Fibroblast of skin of scalp (primary cell): ENCODE measurements around the gene CD79A.

Experiments used
- DNase-seq: peaks from one replicate; pipeline ENCODE4 v3.0.0-alpha.2; 2013

Gene CD79A

DNA sequence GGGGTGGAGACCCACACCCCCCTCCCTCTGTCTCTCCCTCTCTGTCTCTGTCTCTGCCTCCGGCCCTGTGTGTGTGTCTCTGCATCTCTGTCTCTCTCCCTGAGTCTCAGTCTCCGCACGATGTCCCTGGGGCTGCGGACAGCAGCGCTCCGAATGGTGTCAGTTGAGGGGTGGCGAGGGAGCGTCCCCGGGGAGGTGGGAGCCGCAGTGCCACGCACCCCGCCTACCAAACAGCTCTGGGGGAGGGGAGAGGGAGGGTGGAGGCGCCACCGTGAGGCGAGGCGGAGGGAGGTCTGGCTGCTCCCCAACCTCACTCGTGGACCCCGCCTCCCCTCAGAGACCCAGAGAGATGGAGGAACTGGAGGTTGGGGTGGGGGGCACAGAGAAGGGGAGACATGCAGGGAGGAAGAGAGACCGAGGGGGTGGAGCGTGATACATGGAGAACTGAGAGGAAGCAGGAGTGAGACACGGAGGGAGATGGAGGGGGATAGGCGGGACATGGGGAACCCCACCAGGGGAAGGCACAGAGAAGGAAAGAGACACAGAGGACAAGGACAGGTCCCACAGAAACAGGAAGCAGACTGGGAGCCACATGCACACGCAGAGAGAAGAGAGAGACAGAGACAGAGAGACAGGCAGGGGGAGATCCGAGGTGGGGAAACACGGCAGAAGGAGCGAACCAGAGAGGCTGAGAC, 44.0 kb downstream of the CD79A start:
- DNase-seq = no peak

DNA sequence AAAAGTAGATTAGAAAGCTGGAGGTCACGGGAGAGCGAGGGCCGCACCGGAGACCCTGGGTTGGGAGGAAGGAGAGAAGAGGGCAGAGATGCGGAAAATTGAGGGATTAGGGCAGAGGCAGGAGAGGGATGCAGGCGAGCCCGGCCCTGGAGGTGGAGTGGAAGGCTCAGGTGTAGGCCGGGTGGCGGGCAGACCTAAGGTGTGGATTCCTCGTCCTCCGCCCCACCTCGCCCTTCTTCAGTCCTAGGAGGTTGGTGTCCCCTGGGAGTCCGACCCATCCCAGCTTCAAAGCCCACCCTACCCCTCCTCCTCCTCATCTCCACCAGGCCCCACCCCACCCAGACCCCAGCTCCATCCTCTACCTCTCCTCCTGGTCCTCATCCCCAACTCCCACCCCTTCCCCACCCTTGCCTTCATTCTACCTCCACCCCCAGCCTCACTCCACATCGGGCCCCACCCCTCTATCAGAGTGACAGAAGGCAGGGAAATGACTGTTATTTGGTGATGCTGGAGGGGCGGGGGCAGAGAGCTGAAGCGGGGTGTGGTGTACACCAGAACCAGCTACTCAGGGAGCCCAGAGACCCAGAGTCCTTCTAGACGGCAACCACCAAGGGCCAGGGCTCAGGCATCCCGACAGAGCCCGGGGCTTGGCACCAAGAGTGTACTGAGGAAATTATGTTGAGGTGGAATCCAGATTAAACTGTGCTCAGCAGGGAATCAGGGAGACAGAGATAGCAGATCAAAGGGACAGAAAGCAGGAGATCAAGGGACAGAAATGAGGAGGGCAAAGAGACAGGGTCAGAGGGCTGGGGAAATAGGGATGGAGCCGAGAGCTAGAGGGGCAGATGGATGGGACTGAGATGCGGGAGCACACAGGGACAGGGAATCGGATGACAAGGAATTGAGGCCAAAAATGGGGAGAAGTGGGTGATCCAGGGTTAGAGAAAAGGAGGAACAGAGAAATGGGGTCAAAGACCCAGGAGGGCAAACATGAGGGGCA, 44.8 kb downstream of the CD79A start:
- DNase-seq = no peak

DNA sequence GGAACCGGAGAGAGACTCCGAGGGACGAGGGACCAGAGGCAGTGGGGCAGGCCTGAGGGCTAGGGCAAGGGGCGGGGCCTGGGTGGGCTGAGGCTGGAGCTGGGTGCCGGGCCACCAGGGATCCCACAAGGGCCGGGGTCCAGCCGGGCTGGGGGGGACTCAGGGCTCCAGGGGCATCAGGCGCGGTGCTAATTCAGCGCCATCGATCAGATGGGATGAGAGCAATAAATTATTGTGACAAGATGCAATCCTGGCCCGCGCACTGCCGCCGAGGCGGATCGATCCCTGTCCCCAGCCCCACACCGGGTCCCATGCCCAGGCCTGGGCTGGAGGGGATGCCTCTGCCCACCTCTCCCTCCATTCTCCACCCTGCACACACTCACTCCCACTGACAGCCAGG, 45.5 kb downstream of the CD79A start:
- DNase-seq = no peak

DNA sequence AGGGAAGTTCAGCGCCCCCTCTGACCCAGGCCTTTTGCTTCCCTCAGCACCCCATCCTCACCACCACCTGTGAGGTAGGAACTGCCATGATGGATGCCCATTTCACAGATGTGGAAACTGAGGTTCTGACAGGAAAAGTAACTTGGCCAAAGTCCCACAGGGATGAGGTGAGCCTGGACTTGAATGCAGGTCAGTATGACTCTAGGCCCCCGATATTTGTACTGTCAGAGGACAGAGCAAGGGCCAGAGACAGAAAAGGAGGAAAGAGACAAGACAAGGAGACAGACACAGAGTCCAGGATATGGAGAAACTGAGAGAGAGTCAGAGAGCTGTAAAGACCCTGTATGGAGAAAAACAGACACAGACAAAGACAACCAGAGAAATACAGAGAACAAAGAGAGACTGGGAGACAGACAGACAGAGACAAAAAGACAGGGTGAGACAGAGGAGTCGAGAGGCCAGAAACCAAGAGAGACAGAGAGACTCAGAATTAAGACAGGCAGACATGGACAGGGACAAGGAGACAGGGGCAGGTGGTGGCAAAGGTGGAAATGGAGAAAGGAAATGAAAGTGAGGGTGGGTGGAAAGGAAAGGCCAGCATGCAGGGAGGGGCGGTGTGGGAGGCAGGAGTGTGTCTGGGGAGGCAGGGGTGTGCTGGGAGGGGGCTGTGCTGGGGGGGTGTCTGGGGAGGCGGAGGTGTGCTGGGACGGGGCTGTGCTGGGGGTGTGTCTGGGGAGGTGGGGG, 46.1 kb downstream of the CD79A start:
- no peak for DNase-seq

DNA sequence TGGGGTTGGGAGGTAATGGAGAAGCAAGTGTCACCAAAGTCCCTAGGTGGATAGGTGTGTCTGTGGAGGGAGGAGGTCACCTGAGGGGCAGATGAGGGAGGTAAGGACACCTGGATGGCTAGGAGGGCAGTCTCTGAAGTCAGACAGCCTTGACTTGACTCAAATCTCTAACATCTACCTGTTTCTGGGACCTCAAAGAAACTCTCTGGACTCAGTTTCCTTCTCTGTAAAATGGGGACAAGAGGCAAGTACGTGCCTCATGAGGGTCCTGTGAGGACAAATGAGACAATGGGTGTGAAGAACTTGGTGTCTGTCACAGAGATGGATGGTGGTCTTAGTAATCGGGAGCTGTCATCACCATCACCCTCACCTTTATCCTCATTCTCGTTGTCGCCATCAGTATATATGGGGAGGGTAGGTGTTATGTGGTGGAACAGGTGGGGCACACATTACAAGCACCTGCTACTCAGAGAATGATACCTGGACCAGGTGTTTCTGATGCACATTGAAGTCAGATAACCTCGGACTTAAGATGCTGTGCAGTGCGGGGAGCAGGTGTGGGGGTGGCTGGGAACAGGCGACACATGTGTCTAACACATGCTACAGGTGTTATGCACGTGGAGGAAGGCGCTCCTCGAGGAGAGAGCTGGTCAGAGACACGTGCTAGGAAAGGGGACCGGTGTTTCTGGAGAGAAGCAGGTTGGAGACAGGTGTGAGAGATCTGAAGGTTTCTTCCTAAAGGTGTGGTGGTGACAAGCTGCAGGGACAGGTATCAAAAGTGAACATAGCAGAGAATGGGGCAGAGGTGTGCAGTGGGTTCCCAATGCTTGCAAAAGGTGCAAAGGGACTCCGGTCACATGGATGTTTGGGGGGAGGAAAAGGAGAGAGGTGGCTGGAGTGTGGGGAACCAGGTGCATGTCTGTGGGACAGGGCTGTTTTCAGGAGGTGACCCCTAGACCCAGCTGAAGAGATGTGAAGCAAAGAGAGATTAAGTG, 47.4 kb downstream of the CD79A start:
- no peak for DNase-seq

DNA sequence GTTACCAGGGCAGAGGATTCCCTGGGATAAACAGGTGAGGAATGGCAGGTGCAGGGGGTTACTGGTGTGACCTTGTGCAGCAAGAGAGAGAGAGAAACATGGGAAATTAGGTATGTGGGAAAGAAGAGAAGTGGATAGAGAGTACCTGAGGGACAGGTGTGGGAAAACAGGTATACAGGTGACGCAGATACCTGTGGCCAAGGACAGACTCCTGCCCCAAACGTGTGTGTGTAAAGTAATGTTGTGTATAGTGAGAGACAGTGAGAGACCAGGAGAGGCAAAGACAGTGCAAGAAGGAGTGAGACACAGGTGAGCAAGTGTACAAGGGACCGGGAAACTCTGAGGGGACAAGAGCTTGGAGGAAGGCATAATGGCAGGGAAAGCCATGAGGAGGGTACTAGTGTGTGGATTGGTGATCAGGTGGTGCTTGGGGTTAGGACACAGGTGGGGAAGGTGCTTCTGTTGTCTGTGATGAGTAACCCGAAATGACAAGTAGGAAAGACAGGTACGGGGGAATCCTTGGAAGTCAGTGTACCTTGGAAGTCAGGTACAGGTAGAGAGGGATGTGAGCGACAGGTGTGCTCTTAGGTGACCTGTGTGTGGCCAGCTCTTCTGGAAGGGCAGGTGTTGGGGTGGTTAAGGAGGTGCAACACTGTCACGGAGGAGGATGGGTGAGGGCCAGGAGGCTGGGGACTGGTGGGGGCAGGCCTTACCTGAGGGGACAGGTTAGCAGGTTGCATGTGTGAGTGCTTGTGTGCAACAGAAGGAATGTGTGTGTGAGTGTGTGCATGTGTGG, 48.3 kb downstream of the CD79A start:
- no peak for DNase-seq

DNA sequence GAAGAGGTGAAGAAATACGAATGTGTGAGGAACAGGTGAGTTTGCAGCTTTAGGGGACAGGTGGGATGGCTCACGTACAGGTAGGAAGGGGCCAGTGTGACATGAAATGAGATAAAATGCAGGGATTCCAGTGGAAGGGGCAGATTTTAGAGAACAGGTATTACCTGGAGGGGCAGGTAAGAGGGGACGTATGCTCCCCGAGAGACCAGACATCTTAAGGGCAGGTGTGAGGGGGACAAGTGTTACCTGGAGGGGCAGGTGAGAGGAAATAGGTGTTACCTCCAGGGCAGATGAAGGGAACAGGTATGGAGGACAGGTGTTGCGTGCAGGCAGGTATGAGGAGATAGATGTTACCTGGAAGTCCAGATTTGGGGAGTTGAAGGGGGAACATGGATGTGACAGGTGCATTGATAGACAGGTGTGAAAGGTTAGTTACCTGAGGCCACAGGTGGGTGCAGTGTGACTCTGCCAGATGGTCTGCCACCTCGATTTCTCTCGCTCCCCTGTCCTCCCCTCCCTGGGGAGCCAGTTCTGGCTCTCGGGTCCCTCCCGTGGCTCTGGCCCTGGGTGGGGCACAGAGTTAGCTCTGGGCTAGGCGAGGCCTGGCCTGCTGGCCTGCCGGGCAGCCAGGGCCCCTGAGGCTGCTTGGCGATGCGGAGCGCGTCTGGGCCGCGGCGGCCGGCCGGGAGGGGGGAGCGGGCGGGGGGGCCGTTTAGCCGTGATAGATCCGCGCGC, 49.1 kb downstream of the CD79A start:
- DNase-seq = no peak

DNA sequence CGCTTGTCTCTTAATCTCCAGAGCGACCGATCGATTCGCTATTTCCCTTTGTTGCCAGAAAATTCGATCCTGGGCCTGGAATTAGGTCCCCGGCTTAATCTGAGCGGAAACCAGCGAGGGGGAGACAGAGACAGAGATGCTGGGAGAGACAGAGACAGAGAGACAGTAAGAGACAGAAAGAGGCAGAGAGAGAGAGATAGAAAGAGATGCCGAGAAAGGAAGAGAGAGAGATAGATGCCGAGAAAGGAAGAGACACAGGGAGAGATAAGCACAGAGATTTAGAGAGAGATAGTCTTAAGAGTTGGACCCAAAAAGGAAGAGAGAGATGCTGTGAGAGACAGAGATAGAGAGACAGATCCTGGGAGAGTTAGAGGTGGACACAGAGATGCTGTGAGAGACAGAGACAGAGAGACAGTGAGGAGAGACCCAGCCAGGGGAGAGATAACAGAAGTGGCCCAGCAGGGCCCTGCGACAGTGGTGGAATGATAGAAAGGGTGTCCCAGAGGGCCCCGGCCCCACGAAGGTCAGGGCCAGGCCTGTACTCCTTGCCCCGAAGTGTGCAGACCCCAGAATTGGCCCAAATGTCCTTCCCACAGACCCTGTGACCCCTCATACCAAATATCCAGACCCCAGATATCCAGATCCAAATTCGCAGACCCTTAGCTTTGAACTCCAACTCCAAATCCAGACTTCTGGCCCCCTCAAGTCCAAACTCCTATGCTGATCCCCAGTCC, 49.9 kb downstream of the CD79A start:
- no peak for DNase-seq

DNA sequence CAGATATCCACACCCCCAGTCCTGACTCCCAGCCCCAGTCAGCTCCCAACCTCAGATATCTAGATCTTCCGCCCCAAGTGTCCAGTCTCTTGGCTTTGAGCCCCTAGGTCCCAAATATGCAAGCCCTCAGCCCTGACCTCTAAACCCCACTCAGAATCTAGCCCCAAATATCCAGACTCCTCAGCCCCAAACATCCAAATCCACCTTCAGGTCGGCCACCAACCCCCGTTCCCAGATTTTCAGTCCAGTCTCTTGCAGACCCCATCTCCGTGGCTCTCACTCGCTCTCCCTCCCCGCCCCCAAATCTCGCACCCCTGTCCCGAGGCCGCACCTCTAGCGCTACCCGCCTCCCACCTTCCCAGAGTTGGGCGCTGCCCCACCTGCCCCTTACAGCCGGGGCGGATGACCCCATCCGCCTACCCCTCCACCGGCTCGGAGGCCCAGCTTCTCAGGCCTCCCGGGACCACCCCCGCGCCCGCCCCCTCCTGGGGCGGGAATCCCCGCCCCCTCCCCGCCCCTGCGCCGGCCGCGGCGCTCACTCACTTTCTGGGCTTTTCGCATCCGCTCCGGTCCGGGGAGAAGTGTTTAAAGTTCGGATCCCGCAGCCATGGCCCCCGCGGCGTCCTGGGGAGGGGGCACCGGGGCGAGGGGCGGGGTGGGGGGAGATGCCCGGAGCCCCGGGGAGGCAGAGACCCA, 50.6 kb downstream of the CD79A start:
- no peak for DNase-seq

DNA sequence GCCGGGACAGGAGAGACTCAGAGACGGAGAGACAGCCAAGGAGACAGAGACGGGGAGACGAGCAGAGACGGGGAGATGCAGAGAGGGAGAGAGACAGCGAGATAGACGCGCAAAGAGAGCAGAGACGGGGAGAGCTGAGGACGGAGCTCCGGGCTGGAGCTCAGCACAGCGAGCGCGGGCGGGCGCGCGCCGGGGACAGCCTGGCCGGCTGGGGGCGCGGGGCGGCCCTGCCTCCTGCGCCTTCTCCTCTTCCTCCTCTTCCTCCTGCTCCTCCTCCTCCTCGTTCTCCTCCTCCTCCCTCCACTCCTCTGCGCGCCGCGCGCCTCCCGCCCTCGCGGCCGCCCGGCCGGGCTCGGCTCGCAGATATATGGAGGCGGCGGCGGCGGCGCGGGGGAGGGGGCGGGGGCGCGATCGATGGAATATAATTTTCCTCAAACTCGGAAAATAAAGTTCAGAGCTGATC, 51.2 kb downstream of the CD79A start, which contains the start of gene ERFL:
ERFL (minus strand) TSS at position 229 of the 463 bp plus-strand sequence. CDS start 15,530 bp downstream, outside the sequence.
- no peak for DNase-seq

DNA sequence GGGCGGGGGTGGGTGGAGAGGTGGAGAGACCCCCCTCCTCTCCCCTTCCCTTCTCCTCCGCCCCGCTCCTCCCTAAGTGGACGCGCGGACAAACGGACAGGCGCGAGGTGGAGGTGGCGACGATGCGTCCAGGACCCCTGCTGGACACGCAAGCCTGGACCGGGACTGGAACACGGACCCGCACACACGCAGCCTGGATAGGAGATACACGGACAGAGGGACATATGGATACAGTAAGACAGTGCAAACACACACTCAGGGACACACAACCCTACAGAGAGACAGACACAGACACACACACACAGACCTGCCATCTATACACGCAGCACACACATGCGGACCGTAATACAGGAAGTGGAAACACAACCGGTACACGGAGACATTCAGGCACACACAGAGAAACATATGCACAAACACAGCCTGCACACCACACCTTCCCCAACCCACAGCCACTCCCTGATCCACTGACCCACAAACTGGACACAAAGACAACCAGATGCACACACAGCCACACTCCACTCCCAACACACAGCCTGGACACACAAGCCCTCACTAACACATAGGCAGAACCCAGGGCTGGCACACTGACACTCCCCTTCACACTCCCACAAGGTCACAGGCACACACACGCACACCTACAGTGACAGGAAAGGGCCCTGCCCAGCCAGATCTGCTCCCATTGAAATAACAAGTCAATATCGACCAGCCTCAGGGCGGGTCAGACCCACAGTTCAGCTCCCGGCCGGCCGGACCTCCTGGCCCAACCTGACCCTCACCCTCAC, 51.9 kb downstream of the CD79A start:
- no peak for DNase-seq

DNA sequence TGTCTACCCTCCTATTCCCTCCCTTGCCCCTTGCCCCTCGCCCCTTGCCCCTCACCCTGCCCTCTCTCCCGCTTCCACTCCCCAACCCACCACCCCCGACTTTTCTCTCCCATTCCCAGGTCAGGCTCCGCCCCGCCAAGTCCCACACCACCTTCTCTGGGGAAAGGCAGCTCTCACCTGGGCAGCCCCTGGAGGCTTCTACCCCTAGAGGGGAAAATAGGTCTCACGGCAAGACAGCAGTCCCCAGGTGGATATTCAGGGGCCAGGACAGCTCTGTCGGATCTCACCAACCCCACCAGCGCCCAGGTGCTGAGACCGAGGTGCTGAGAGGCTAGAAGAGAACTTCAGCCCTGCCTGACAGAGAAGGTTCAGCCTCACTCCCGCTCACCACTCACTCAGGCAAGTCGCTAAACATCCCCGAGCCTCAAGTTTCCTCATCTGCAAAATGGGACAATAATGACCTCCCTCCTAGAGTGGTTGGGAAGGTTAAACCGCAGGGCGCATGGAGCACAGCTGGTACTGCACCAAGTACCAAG, 52.5 kb downstream of the CD79A start:
- DNase-seq = no peak

DNA sequence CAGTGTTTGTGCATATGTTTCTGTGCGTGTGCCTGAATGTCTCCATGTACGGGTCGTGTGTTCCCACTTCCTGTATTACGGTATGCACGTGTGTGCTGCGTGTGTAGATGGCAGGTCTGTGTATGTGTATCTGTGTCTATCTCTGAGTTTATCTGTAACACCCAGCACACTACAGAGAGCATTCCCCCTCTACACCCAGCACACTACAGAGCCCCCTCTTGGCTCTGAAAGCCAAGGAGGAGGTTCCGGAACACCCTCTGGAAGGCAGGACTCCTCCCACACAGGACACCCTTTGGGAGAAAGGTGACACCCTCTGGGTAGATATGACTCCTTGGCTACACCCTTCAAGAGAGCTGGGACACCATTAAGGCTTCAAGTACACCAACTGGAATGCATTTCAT, 53.2 kb downstream of the CD79A start:
- no peak for DNase-seq
